ENCODE measurements around the gene ZNF415.

The ZNF415 gene

DNA sequence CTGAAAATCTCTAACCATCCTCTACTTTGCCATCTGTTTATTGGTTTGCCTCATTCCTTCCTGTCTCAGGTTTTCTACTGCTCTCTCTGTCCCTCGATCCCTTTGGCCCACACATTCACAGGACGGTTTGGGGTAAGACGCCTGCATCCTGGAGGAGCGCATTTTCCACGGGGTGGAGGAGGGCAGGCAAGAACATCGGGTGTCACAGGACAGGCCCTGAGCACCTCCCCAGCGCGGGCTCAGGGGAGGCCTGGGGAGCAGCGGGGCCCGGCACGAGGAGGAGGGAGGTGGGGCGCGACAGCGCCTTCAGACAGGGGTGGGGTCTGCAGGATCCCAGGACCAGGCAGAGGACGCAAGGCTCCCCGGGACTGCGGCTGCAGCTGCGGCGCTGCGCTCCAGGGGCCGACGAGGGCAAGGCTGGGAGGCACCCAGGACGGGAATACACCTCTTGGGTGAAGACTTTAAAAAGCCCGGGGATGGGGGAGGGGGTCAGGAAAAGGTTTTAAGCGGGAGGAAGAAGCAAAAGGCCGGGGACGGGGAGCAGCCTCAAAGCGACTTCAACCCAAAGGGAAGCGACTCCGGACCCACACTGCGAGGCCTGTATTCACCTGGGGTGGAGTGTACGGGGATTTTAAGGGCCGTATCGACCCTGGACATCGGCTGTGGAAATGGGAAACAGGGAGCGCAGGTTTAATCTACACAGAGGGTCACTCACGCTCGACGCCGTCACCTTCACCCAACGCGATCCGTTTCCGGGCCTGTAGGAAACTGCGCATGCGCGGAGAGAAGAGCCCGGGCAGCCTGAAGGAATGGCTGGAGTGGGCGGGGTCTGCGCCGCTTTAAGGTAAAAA lies at the start of gene ZNF415:
ZNF415 (minus strand) TSS at position 770 of the 851 bp plus-strand sequence. CDS start 10,234 bp downstream, outside the sequence.
- peak within 1 kb of the TSS; percentile 0 for H3K4me3 Mint-ChIP-seq

GRCh38 chr19:53182202-53182601 lies 49.5 kb upstream of the ZNF415 start:
- DNase-seq (ENCODE audit: low spot score in 2 of 2) (no peak), ATAC-seq (no peak)
- H3K4me3 Mint-ChIP-seq, result no peak overlapping the region
- H3K27ac Mint-ChIP-seq, result no peak overlapping the region
- H3K9me3 Mint-ChIP-seq, result peaks cover 8% of the 10 kb centered on the region
- H3K4me1 Mint-ChIP-seq, result peaks cover 7% of the 10 kb centered on the region
- peaks cover 8% of the 10 kb centered on the region for H3K36me3 Mint-ChIP-seq

More for the DNA sequence above, at the start of gene ZNF415:
- Mint-ChIP-seq H3K4me1 (peaks cover 8% of the 10 kb centered on the region), H3K36me3 (no peaks in the 10 kb centered on the region), H3K27ac (no peak within 1 kb of the TSS), H3K9me3 (peaks cover 26% of the 10 kb centered on the region)
- no peak for ATAC-seq
- DNase-seq (ENCODE audit: low spot score in 2 of 2), result no peak

GRCh38 chr19:53177986-53178385 lies 45.3 kb upstream of the ZNF415 start:
- Mint-ChIP-seq H3K9me3 (peaks cover 9% of the 10 kb centered on the region), H3K4me3 (no peak overlapping the region), H3K36me3 (peaks cover 14% of the 10 kb centered on the region), H3K27ac (no peak overlapping the region), H3K4me1 (no peaks in the 10 kb centered on the region)
- ATAC-seq, result no peak
- no peak for DNase-seq (ENCODE audit: low spot score in 2 of 2)

DNA sequence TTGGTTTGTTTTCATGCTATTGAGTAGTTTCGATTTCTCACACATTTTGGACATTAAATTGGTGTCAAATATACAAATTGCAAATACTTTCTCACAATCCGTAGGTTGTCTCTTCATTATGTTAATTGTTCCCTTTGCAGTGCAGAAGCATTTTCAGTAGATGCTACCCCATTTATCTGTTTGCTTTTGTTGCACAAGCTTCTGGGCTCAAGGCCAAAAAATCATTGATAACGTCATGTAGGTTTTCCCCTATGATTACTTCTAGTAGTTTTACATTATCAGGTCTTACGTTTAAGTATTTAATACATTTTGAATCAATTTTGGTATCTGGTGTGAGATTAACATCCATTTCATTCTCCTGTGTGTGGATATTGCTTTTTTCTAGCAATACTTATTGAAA lies 40.2 kb upstream of the ZNF415 start:
- no peak overlapping the region for H3K4me3 Mint-ChIP-seq
- peaks cover 7% of the 10 kb centered on the region for H3K36me3 Mint-ChIP-seq
- H3K9me3 Mint-ChIP-seq, result peaks cover 16% of the 10 kb centered on the region
- DNase-seq (ENCODE audit: low spot score in 2 of 2), result no peak
- no peaks in the 10 kb centered on the region for H3K4me1 Mint-ChIP-seq
- H3K27ac Mint-ChIP-seq, result no peak overlapping the region
- no peak for ATAC-seq

GRCh38 chr19:53165691-53166091 lies 33.0 kb upstream of the ZNF415 start:
- ATAC-seq, result no peak

DNA sequence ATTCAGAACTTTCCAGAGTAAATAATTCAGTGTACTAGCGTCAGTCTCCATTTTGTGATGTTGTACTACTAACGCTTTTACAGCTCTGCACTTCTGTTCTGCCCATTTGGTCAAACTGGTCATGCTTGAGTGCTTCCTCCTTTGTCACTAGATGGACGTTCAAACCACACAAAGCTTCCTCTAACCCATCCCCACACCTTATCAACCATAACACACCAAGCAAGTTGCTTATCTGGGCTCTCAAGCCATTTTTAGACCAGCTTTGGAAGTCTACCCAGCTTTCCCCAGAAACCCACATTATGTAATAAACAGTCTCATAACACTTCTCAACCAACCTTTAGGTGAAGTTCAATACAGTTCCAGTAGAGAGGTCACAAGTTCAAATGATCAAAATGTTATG lies 28.4 kb upstream of the ZNF415 start:
- peaks cover 4% of the 10 kb centered on the region for H3K36me3 Mint-ChIP-seq
- H3K4me3 Mint-ChIP-seq, result no peak overlapping the region

More at GRCh38 chr19:53165691-53166091, 33.0 kb upstream of the ZNF415 start:
- Mint-ChIP-seq H3K9me3 (peaks cover 26% of the 10 kb centered on the region), H3K27ac (no peak overlapping the region), H3K36me3 (peaks cover 6% of the 10 kb centered on the region), H3K4me3 (no peak overlapping the region), H3K4me1 (no peaks in the 10 kb centered on the region)
- DNase-seq (ENCODE audit: low spot score in 2 of 2), result no peak

DNA sequence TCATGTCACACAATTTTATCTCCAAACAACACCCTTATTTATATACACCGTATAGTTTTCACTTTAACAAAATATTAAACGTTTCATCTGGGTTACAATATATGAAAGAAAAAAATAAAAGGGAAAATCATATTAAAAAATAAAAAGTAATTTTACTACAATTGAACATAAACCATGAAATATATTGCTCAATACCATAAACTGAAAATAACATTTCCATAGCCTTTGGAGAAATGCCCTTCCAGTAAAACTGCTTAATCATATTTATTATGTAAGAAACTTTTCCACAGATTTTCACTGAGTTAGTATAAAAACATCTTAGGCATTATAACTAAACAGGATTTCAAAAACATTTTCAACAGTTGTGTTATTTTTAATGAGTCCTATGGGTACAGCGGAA lies 27.6 kb upstream of the ZNF415 start:
- H3K4me3 Mint-ChIP-seq, result no peak overlapping the region
- no peaks in the 10 kb centered on the region for H3K36me3 Mint-ChIP-seq
- H3K4me1 Mint-ChIP-seq, result peaks cover 12% of the 10 kb centered on the region
- DNase-seq (ENCODE audit: low spot score in 2 of 2), result no peak
- peaks cover 26% of the 10 kb centered on the region for H3K9me3 Mint-ChIP-seq
- ATAC-seq, result no peak
- no peak overlapping the region for H3K27ac Mint-ChIP-seq

More for the DNA sequence above, 28.4 kb upstream of the ZNF415 start:
- DNase-seq (ENCODE audit: low spot score in 2 of 2) (no peak), ATAC-seq (no peak)
- Mint-ChIP-seq H3K9me3 (peaks cover 33% of the 10 kb centered on the region), H3K4me1 (peaks cover 12% of the 10 kb centered on the region), H3K27ac (no peak overlapping the region)

DNA sequence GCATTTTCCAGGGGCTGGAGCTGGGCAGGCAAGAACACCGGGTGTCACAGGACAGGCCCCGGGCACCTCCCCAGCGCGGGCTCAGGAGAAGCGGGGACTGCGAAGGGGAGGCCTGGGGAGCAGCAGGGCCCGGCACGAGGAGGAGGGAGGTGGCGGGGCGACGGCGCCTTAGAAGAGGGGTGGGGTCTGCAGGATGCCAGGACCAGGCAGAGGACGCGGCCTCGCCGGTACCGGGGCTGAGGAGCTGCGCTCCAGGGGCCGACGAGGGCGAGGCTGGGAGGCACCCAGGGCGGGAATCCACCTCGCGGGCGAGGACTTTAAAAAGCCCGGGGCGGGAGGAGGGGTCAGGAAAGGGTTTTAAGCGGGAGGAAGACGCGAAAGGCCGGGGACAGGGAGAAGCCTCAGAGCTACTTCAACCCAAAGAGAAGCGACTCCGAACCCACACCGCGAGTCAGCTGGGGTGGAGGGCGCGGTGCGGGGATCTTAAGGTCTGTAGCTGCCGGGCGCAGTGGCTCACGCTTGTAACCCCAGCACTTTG lies 25.5 kb upstream of the ZNF415 start:
- Mint-ChIP-seq H3K9me3 (peaks cover 30% of the 10 kb centered on the region), H3K27ac (peak overlapping the region; percentile 86), H3K4me1 (peaks cover 12% of the 10 kb centered on the region), H3K36me3 (peaks cover 4% of the 10 kb centered on the region), H3K4me3 (peak overlapping the region; percentile 74)
- ATAC-seq (peak; percentile 58), DNase-seq (ENCODE audit: low spot score in 2 of 2) (peak in 1 of 2 donors; percentile 50)

DNA sequence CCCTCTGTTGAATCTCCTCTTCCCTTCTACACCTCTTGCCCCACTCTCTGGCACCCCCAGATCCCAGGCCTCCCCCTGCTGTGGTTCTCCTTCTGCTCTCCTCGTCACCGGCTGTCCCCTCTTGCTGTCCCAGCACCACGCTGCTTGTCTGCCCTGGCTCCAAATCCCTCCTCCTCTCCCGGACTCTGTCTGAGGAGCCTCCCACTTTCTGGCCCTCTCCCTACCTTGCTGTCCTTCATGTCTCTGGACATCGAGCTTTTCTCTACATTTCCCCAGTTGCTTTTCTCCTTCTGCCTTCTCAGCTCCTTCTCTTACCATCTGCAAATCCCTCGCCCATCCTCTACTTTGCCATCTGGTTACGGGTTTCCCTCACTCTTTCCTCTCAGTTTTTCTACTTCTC lies 24.9 kb upstream of the ZNF415 start:
- ATAC-seq, result no peak
- peaks cover 6% of the 10 kb centered on the region for H3K36me3 Mint-ChIP-seq
- H3K9me3 Mint-ChIP-seq, result peaks cover 30% of the 10 kb centered on the region
- peaks cover 12% of the 10 kb centered on the region for H3K4me1 Mint-ChIP-seq
- H3K27ac Mint-ChIP-seq, result peak overlapping the region; percentile 86
- DNase-seq (ENCODE audit: low spot score in 2 of 2), result no peak
- H3K4me3 Mint-ChIP-seq, result peak overlapping the region; percentile 74

DNA sequence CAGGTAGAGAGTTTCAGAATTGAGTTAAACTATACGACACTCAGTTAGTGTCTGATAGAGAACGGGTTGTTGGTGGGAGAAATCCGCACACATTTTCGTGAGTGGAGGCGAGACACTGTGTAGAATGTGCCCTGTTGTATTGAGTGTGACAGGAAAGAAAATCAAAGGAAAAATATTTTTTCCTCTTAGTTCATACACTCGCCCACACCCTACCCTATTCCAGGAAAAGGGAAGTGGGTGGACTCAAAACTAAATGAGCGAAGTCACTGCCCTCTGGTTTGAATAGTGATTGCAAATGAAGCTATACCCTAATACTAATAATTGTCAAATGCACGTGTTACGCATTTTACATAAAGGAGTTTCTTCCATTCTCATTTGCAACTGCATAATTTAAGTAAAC lies 24.1 kb upstream of the ZNF415 start:
- ATAC-seq, result no peak

GRCh38 chr19:53147645-53148044 lies 14.9 kb upstream of the ZNF415 start:
- ATAC-seq (no peak), DNase-seq (ENCODE audit: low spot score in 2 of 2) (no peak)
- no peak overlapping the region for H3K4me3 Mint-ChIP-seq
- no peak overlapping the region for H3K27ac Mint-ChIP-seq
- peaks cover 68% of the 10 kb centered on the region for H3K36me3 Mint-ChIP-seq
- peaks cover 27% of the 10 kb centered on the region for H3K9me3 Mint-ChIP-seq
- no peaks in the 10 kb centered on the region for H3K4me1 Mint-ChIP-seq

More for the DNA sequence above, 24.1 kb upstream of the ZNF415 start:
- DNase-seq (ENCODE audit: low spot score in 2 of 2), result no peak
- peak overlapping the region; percentile 74 for H3K4me3 Mint-ChIP-seq
- peaks cover 11% of the 10 kb centered on the region for H3K36me3 Mint-ChIP-seq
- no peak overlapping the region for H3K27ac Mint-ChIP-seq
- peaks cover 30% of the 10 kb centered on the region for H3K9me3 Mint-ChIP-seq
- H3K4me1 Mint-ChIP-seq, result peaks cover 12% of the 10 kb centered on the region

- no peak overlapping the region for H3K4me3 Mint-ChIP-seq
- H3K27ac Mint-ChIP-seq, result no peak overlapping the region
- H3K4me1 Mint-ChIP-seq, result no peaks in the 10 kb centered on the region
- peaks cover 25% of the 10 kb centered on the region for H3K9me3 Mint-ChIP-seq
- DNase-seq (ENCODE audit: low spot score in 2 of 2), result no peak
- H3K36me3 Mint-ChIP-seq, result peaks cover 18% of the 10 kb centered on the region
- no peak for ATAC-seq
Measured at GRCh38 chr19:53140351-53140750, 7.6 kb upstream of the ZNF415 start.

- H3K4me3 Mint-ChIP-seq, result no peak overlapping the region
- ATAC-seq, result no peak
- H3K36me3 Mint-ChIP-seq, result no peaks in the 10 kb centered on the region
- no peak for DNase-seq (ENCODE audit: low spot score in 2 of 2)
- H3K9me3 Mint-ChIP-seq, result peaks cover 25% of the 10 kb centered on the region
- H3K4me1 Mint-ChIP-seq, result peaks cover 8% of the 10 kb centered on the region
- H3K27ac Mint-ChIP-seq, result no peak overlapping the region
Measured at GRCh38 chr19:53136432-53136831, 3.7 kb upstream of the ZNF415 start.

DNA sequence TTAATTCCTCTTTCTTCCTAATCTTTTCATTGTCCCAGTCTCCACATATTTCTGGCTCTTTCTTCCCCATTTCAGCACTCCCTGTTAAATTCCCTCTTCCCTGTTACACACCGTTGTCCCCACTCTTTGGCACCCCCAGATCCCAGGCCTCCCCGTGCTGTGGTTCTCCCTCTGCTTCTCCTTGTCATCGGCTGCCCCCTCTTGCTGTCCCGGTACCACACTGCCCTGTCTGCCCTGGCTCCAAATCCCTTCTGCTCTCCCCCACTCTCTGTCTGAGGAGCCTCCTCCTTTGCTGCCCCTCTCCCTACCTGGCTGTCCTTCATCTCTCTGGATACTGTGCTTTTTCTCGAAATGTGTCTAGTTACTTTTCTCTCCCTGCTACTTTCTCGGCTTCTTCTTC lies 983 bp downstream of the ZNF415 start:
- no peak overlapping the region for H3K27ac Mint-ChIP-seq
- no peak overlapping the region for H3K4me3 Mint-ChIP-seq
- DNase-seq (ENCODE audit: low spot score in 2 of 2), result no peak

GRCh38 chr19:53131085-53131590 lies 1.6 kb downstream of the ZNF415 start:
- no peak for DNase-seq (ENCODE audit: low spot score in 2 of 2)
- Mint-ChIP-seq H3K27ac (no peak overlapping the region), H3K4me3 (no peak overlapping the region), H3K9me3 (peaks cover 20% of the 10 kb centered on the region), H3K36me3 (no peaks in the 10 kb centered on the region), H3K4me1 (peaks cover 8% of the 10 kb centered on the region)
- ATAC-seq, result no peak

More for the DNA sequence above, 983 bp downstream of the ZNF415 start:
- Mint-ChIP-seq H3K36me3 (no peaks in the 10 kb centered on the region), H3K9me3 (peaks cover 22% of the 10 kb centered on the region), H3K4me1 (peaks cover 8% of the 10 kb centered on the region)
- no peak for ATAC-seq

GRCh38 chr19:53130506-53130905 lies 2.2 kb downstream of the ZNF415 start:
- ATAC-seq (no peak), DNase-seq (ENCODE audit: low spot score in 2 of 2) (no peak)
- H3K4me3 Mint-ChIP-seq, result no peak overlapping the region
- H3K4me1 Mint-ChIP-seq, result peaks cover 8% of the 10 kb centered on the region
- peaks cover 17% of the 10 kb centered on the region for H3K9me3 Mint-ChIP-seq
- H3K36me3 Mint-ChIP-seq, result no peaks in the 10 kb centered on the region
- H3K27ac Mint-ChIP-seq, result no peak overlapping the region

Measured in stimulated activated effector memory CD8-positive, alpha-beta T cell treated with anti-CD3 and anti-CD28 coated beads, Interleukin-12 subunit alpha, Interleukin-12 subunit beta, amount 100 ng/mL, for 72 hours (primary cell).